ENCODE data around the gene CCDC146.

GRCh38 chr7:77265666-77266065, 143.3 kb downstream of the CCDC146 start:
- TF ChIP-seq POLR2AphosphoS5 (IDR thresholded peaks at IDR 0.05; ENCODE audit: borderline replicate concordance, low read depth, low read length) (no peak), EZH2 (IDR thresholded peaks at IDR 0.05) (no peak), FOXP2 (optimal IDR thresholded peaks at IDR 0.05; ENCODE audit: control extremely low read depth, extremely low read length, insufficient read depth) (no peak)

Measured in SK-N-MC (cell line).